ENCODE measurements around the gene RHOV.

DNA sequence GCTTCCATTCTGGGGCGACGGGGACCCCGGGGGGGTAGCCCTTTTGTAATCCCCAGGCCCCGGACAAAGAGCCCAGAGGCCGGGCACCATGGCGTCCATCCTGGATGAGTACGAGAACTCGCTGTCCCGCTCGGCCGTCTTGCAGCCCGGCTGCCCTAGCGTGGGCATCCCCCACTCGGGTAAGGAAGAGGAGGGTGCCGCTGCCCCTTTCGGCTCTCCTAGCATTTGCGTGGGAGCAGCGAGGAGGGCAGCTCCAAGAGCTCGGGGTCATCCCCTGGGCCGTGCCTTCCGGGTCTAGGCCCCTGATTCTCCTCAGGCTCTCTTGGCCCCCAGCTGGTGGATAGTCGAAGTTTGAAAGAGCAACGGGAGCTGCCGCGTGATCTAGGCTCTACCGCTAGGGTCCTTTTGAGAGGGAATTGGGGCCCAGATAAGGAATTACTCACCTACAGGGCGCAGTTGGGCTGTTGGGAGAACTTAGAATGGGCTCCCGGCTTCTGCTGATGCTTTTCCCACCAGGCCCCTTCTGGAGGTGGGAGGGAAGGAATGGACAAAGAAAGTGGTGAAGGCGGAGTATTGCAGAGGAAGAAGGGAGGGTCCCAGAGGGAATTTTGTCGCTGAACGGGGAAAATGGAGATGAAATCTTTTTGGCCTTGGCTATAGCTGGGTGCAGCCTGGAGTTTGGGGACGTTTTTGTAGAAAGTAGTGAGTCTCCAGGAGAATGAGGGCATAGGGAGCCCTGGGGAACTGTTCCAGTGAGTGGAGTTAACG lies 20.8 kb upstream of the RHOV start:
- no peak for TF ChIP-seq POLR2AphosphoS5 (IDR thresholded peaks at IDR 0.05; ENCODE audit: borderline replicate concordance, low read depth, low read length)
- TF ChIP-seq EZH2 (IDR thresholded peaks at IDR 0.05) = no peak

All from SK-N-MC (cell line).